DND-41 (cell line): ENCODE results near the gene TMEM63C.

Experiments
- CTCF ChIP-seq: IDR thresholded peaks from 2 replicates; pipeline ENCODE4 v1.5.1; 2012; ENCODE audit warnings: borderline replicate concordance, low read length, moderate library complexity, mild to moderate bottlenecking; ENCODE audit not compliant: poor library complexity, severe bottlenecking; ENCODE audit errors: extremely low read depth
- EZH2 ChIP-seq: IDR thresholded peaks from 3 replicates; pipeline ENCODE4 v1.6.1; 2012; ENCODE audit warnings: borderline replicate concordance, low read depth, mild to moderate bottlenecking, moderate library complexity, low read length, inconsistent platforms; ENCODE audit not compliant: severe bottlenecking

DNA sequence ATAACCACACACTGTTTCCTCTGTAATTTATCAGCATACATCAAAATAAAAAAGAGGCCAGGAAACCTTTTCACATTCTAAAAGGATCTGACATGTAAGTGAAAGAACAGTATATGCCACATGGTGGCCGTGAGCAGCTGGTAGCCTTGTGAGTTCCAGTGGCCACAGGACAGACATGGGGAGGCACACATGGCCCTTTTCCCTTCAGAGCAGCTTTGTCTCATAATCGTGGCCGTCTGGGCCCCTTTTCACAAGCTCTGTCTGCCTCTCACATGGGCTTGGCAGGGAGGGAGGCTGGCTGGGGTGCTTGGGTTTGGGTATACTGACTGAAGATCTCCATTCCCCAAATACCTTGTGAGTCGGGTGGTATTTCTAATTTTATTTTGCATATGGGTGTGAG is 38.5 kb upstream of the TMEM63C start:
- TF ChIP-seq CTCF (no peak), EZH2 (no peak)
